NB4 (cell line): ENCODE results near the gene CFAP97D2.
"Not testable (repeated sequence)": the region's sequence is repeated elsewhere in the genome, so short reads cannot be mapped to it uniquely, and the experiment has no call there.

Source experiments
- POLR2A ChIP-seq: IDR thresholded peaks from 2 replicates; pipeline ENCODE4 v1.6.1; 2011; ENCODE audit warnings: mild to moderate bottlenecking; ENCODE audit not compliant: insufficient read length; ENCODE audit errors: extremely low read depth
- TF ChIP-seq, protein P1 (sequence below): IDR thresholded peaks from one replicate; pipeline ENCODE4 v1.5.1; 2012; ENCODE audit warnings: low read depth, low read length
- TF ChIP-seq, protein P2 (sequence below): IDR thresholded peaks from 2 replicates; pipeline ENCODE4 v1.6.1; 2011; ENCODE audit warnings: low read depth, low read length

DNA sequence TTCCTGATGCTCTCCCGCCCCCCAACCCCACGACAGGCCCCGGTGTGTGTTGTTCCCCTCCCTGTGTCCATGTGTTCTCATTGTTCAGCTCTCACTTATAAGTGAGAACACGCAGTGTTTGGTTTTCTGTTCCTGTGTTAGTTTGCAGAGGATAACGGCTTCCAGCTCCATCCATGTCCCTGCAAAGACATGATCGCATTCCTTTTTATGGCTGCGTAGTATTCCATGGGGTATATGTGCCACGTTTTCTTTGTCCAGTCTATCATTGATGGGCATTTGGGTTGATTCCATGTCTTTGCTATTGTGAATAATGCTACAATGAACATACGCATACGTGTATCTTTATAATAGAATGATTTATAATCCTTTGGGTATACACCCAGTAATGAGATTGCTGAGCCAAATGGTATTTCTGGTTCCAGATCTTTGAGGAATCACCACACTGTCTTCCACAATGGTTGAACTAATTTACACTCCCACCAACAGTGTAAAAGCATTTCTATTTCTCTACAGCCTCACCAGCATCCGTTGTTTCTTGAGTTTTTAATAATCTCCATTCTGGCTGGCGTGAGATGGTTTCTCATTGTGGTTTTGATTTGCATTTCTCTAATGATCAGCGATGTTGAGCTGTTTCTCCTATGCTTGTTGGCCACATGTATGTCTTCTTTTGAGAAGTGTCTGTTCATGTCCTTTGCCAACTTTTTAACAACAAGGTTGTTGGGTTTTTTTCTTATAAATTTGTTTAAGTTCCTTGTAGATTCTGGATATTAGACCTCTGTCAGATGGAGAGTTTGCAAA, 20.0 kb upstream of the CFAP97D2 start:
- TF ChIP-seq, protein P1, sequence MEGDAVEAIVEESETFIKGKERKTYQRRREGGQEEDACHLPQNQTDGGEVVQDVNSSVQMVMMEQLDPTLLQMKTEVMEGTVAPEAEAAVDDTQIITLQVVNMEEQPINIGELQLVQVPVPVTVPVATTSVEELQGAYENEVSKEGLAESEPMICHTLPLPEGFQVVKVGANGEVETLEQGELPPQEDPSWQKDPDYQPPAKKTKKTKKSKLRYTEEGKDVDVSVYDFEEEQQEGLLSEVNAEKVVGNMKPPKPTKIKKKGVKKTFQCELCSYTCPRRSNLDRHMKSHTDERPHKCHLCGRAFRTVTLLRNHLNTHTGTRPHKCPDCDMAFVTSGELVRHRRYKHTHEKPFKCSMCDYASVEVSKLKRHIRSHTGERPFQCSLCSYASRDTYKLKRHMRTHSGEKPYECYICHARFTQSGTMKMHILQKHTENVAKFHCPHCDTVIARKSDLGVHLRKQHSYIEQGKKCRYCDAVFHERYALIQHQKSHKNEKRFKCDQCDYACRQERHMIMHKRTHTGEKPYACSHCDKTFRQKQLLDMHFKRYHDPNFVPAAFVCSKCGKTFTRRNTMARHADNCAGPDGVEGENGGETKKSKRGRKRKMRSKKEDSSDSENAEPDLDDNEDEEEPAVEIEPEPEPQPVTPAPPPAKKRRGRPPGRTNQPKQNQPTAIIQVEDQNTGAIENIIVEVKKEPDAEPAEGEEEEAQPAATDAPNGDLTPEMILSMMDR, result not testable (repeated sequence)
- TF ChIP-seq POLR2A, result not testable (repeated sequence)
- TF ChIP-seq, protein P2, sequence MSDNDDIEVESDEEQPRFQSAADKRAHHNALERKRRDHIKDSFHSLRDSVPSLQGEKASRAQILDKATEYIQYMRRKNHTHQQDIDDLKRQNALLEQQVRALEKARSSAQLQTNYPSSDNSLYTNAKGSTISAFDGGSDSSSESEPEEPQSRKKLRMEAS, result not testable (repeated sequence)
